Measurements from ENCODE around the gene FCAMR. TPM values are rescaled to one million over a fixed set of nuclear protein-coding genes. Genes with fewer than 3 reads are reported as not detected.
A peak's percentile ranks its signal among the peaks of the same experiment; 100 is the strongest.

FCAMR gene
- total and polyA plus RNA-seq, 3 experiments from 2014 or later, result not detected

DNA sequence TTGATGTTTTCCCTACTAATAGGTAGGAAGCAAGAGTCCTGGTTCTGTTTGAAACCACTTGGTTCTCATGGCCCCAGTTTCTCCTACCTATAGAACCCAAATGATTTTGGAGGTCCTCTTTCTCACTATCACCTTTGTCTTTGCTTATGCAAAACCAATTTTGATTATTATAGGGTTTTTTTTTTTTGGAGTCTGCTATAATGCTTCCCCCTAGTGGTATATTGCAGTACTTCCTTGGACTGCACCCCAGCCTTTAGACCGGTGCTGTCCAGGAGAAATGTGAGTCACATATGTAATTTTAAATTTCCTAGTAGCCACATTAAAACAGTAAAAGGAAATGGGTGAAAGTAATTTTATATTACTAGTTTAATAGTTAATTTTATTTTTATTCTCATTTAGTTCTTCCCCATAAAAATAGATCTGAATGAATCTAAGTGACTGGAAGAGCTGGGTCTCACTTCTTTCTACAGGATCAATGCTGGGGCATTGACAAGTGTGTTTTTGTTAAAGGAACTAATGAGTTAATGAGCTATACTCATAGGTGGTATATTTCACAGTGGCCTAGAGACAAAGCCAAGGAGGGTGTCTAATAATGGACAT lies 59.1 kb downstream of the FCAMR start:
- peaks cover 0 to 1% of the 10 kb centered on the region in 2 donors for H3K27me3 Mint-ChIP-seq
- H3K4me1 Mint-ChIP-seq, result peaks cover 83 to 95% (median 90%) of the 10 kb centered on the region in 3 donors
- no peaks in the 10 kb centered on the region for H3K9me3 Mint-ChIP-seq
- H3K36me3 ChIP-seq (ENCODE audit: insufficient read depth, low read length), result peaks cover 62% of the 10 kb centered on the region
- no peak overlapping the region for H3K27ac ChIP-seq (ENCODE audit: low read depth, low read length)
- ChIA-PET POLR2A (interaction anchor here (2.6 kb wide), 1 partner anchor 10 kb away, joined by 25 read pairs; the partner anchor contains the start of gene FCMR), CTCF (interaction anchor here (0.8 to 6.1 kb wide), 25 partner anchors 10 to 276 kb away, joined by 3 to 138 read pairs (median 7); partner anchors contain the start of genes DYRK3, FCMR, IL20 and IL24)
- H3K27me3 ChIP-seq (ENCODE audit: insufficient read depth, low read length, poor library complexity, severe bottlenecking), result no peaks in the 10 kb centered on the region
- peak overlapping the region in 3 of 7 donors; percentile 23 to 72 (median 29) for H3K4me3 Mint-ChIP-seq
- peaks cover 15 to 89% (median 31%) of the 10 kb centered on the region in 3 donors for H3K36me3 Mint-ChIP-seq
- peaks cover 89% of the 10 kb centered on the region for H3K4me1 ChIP-seq (ENCODE audit: insufficient read depth, low read length)
- H3K9me3 ChIP-seq (ENCODE audit: low read length), result no peaks in the 10 kb centered on the region
- DNase-seq, result peak in 3 of 5 donors; percentile 21 to 60 (median 42)
- H3K27ac Mint-ChIP-seq, result peak overlapping the region in 6 of 8 donors; percentile 43 to 94 (median 88)
- no peak overlapping the region for H3K4me3 ChIP-seq (ENCODE audit: low read length)

DNA sequence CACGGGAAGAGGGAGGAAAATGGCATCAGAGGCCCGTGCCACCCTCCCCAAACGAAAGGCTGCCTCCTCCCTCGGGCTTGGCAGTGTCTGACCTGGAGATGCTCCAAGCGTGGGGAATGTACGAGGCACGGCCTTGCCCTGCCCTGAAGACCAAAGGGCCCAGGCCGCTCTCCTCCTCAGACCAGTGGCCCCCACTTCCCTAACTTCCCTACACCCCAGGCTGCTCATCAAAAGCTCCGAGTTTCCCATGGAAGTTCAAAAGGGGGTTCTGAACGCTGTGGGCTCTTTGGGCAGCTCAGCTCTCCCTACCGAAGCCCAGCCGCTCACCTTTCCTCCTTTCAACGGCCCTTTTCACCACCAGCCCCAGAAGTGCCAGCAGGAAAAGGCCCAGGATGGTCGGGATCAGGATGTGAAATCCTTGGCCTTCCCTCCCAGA lies 60.4 kb downstream of the FCAMR start:
- Mint-ChIP-seq H3K9me3 (no peaks in the 10 kb centered on the region), H3K4me1 (peaks cover 83 to 95% (median 90%) of the 10 kb centered on the region in 3 donors), H3K36me3 (peaks cover 5 to 89% (median 32%) of the 10 kb centered on the region in 3 donors), H3K4me3 (peak overlapping the region in 6 of 7 donors; percentile 10 to 83 (median 44)), H3K27me3 (no peaks in the 10 kb centered on the region), H3K27ac (peak overlapping the region in 4 of 8 donors; percentile 3 to 93 (median 44))
- H3K36me3 ChIP-seq (ENCODE audit: insufficient read depth, low read length), result peaks cover 58% of the 10 kb centered on the region
- POLR2A ChIA-PET, result interaction anchor here (1.0 to 3.8 kb wide), 6 partner anchors 10 to 183 kb away, joined by 3 to 22 read pairs (median 5); partner anchors contain the start of gene FCMR
- CTCF ChIA-PET, result interaction anchor here (1.2 to 4.0 kb wide), 9 partner anchors 9 to 192 kb away, joined by 3 to 26 read pairs (median 11); partner anchors contain the start of gene FCMR
- peaks cover 89% of the 10 kb centered on the region for H3K4me1 ChIP-seq (ENCODE audit: insufficient read depth, low read length)
- DNase-seq, result no peak
- peak overlapping the region; percentile 39 for H3K4me3 ChIP-seq (ENCODE audit: low read length)
- no peak overlapping the region for H3K27ac ChIP-seq (ENCODE audit: low read depth, low read length)
- H3K9me3 ChIP-seq (ENCODE audit: low read length), result no peaks in the 10 kb centered on the region
- H3K27me3 ChIP-seq (ENCODE audit: insufficient read depth, low read length, poor library complexity, severe bottlenecking), result no peaks in the 10 kb centered on the region

DNA sequence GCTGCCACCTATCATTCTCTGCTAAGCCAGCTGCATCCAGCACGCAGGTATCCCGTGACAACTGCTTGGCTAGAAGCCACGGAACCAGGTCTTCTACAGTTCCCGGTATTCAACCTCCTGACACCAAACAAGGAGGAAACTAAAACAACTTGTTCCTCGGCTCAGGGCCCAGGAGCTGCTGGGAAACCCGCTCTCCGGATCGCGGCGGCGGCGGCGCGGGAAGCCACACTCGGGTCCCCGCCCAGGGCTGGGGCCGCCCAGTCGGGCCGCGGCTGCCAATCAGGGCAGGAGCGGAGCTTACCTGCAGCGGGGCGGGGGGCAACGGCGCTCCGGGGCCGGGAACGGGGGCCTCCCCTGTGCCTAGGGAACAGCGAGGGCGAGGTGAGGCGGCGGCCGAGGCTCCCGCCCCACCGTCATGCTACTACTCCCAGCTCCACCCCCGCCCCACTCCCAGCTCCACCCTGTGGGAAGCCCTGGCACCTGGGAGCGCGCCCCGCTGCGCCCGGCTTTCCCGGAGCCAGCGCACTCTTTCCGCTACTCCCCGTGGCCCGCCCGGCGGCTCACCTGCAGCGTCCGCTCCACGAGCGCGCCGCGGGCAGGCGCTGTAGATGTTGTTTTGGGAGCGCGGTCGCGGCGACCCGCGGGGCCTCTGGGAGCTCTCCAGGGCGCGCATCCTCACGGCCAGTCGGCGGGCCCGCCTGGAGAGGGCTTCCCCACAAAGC lies 60.9 kb downstream of the FCAMR start:
- peaks cover 89% of the 10 kb centered on the region for H3K4me1 ChIP-seq (ENCODE audit: insufficient read depth, low read length)
- ChIA-PET CTCF (interaction anchor here (0.7 to 4.0 kb wide), 14 partner anchors 9 to 192 kb away, joined by 3 to 26 read pairs (median 5); partner anchors contain the start of gene FCMR), POLR2A (interaction anchor here (1.0 to 3.8 kb wide), 10 partner anchors 9 to 182 kb away, joined by 3 to 22 read pairs (median 5); partner anchors contain the start of gene FCMR)
- Mint-ChIP-seq H3K27me3 (no peaks in the 10 kb centered on the region), H3K27ac (peak overlapping the region; percentile 3 to 89 (median 72)), H3K4me1 (peaks cover 83 to 95% (median 90%) of the 10 kb centered on the region in 3 donors), H3K9me3 (no peaks in the 10 kb centered on the region), H3K4me3 (peak overlapping the region in 6 of 7 donors; percentile 46 to 74 (median 66)), H3K36me3 (peaks cover 11 to 89% (median 36%) of the 10 kb centered on the region in 3 donors)
- H3K27me3 ChIP-seq (ENCODE audit: insufficient read depth, low read length, poor library complexity, severe bottlenecking), result no peaks in the 10 kb centered on the region
- no peak overlapping the region for H3K27ac ChIP-seq (ENCODE audit: low read depth, low read length)
- peaks cover 59% of the 10 kb centered on the region for H3K36me3 ChIP-seq (ENCODE audit: insufficient read depth, low read length)
- peak overlapping the region; percentile 39 for H3K4me3 ChIP-seq (ENCODE audit: low read length)
- H3K9me3 ChIP-seq (ENCODE audit: low read length), result no peaks in the 10 kb centered on the region
- peak in 4 of 5 donors; percentile 33 to 75 (median 46) for DNase-seq

DNA sequence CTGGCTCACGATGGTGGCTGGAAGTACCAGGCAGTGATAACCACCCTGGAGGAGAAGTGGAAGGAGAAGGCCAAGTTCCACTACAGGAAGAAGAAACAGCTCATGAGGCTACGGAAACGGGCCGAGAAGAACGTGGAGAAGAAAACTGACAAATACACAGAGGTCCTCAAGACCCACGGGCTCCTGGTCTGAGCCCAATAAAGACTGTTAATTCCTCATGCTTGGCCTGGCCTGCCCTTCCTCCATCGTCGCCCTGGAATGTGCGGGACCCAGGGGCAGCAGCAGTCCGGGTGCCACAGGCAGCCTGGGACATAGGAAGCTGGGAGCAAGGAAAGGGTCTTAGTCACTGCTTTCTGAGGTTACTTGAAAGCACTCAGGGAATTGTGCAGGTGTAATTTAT lies 62.2 kb downstream of the FCAMR start:
- ChIA-PET CTCF (interaction anchor here (0.8 to 4.0 kb wide), 10 partner anchors 8 to 182 kb away, joined by 3 to 26 read pairs (median 12); partner anchors contain the start of gene FCMR), POLR2A (interaction anchor here (1.2 to 3.8 kb wide), 6 partner anchors 9 to 171 kb away, joined by 3 to 22 read pairs (median 6); partner anchors contain the start of gene FCMR)
- Mint-ChIP-seq H3K36me3 (peaks cover 15 to 89% (median 37%) of the 10 kb centered on the region in 3 donors), H3K4me3 (peak overlapping the region in 5 of 7 donors; percentile 7 to 51 (median 41)), H3K27ac (peak overlapping the region in 7 of 8 donors; percentile 46 to 83 (median 66)), H3K27me3 (no peaks in the 10 kb centered on the region), H3K4me1 (peaks cover 76 to 92% (median 88%) of the 10 kb centered on the region in 3 donors), H3K9me3 (no peaks in the 10 kb centered on the region)
- Histone ChIP-seq H3K4me3 (ENCODE audit: low read length) (no peak overlapping the region), H3K27me3 (ENCODE audit: insufficient read depth, low read length, poor library complexity, severe bottlenecking) (no peaks in the 10 kb centered on the region), H3K27ac (ENCODE audit: low read depth, low read length) (no peak overlapping the region), H3K9me3 (ENCODE audit: low read length) (no peaks in the 10 kb centered on the region), H3K36me3 (ENCODE audit: insufficient read depth, low read length) (peaks cover 61% of the 10 kb centered on the region), H3K4me1 (ENCODE audit: insufficient read depth, low read length) (peaks cover 83% of the 10 kb centered on the region)
- no peak for DNase-seq

Other genes starting within 250 kb of the FCAMR start
- not detected for gene IL19, start 199.7 kb downstream of the FCAMR start, total RNA-seq
- gene IL19, start 199.7 kb downstream of the FCAMR start, polyA plus RNA-seq, result not detected
- gene IL10, start 198.0 kb downstream of the FCAMR start, total RNA-seq, result 1 to 10 TPM; 7.6 TPM
- gene IL10, start 198.0 kb downstream of the FCAMR start, polyA plus RNA-seq, result 0.33 TPM
- not detected for gene IL20, start 104.8 kb downstream of the FCAMR start, total RNA-seq
- not detected for gene IL20, start 104.8 kb downstream of the FCAMR start, polyA plus RNA-seq
- 1 to 10 TPM; 2.0 to 2.9 TPM for gene IL24, start 73.0 kb downstream of the FCAMR start, total RNA-seq
- gene IL24, start 73.0 kb downstream of the FCAMR start, polyA plus RNA-seq, result 22.5 TPM
- gene FCMR, start 48.5 kb downstream of the FCAMR start, total RNA-seq, result 10 to 100 TPM; 75.1 to 75.6 TPM
- gene FCMR, start 48.5 kb downstream of the FCAMR start, polyA plus RNA-seq, result 574 TPM
- gene PIGR, start 24.0 kb downstream of the FCAMR start, total RNA-seq, result under 1 TPM; 0.04 to 0.33 TPM
- gene PIGR, start 24.0 kb downstream of the FCAMR start, polyA plus RNA-seq, result not detected
- not detected for gene C1orf116, start 62.3 kb upstream of the FCAMR start, total RNA-seq
- gene C1orf116, start 62.3 kb upstream of the FCAMR start, polyA plus RNA-seq, result not detected
- 10 to 100 TPM; 10.3 to 10.6 TPM for gene YOD1, start 80.7 kb upstream of the FCAMR start, total RNA-seq
- 0.98 TPM for gene YOD1, start 80.7 kb upstream of the FCAMR start, polyA plus RNA-seq
- gene PFKFB2, start 82.8 kb upstream of the FCAMR start, total RNA-seq, result 1 to 10 TPM; 3.0 to 3.9 TPM
- gene PFKFB2, start 82.8 kb upstream of the FCAMR start, polyA plus RNA-seq, result 0.29 TPM
- under 1 TPM in 1 of 2 experiments, not detected in 1; 0.51 TPM for gene C4BPB, start 118.4 kb upstream of the FCAMR start, total RNA-seq
- gene C4BPB, start 118.4 kb upstream of the FCAMR start, polyA plus RNA-seq, result not detected
- not detected for gene C4BPA, start 133.8 kb upstream of the FCAMR start, total RNA-seq
- gene C4BPA, start 133.8 kb upstream of the FCAMR start, polyA plus RNA-seq, result not detected

All from CD8-positive, alpha-beta memory T cell (primary cell).